NCI-H2227 (cell line): ENCODE data around the gene CARMIL1.

ENCODE experiments used
- DNase-seq: peaks from one replicate; lab custom pipeline; 2025; ENCODE audit not compliant: unreplicated experiment; lab: John Stamatoyannopoulos, UW

Gene CARMIL1

GRCh38 chr6:25307805-25308494 lies 28.8 kb downstream of the CARMIL1 start:
- DNase-seq = no peak

DNA sequence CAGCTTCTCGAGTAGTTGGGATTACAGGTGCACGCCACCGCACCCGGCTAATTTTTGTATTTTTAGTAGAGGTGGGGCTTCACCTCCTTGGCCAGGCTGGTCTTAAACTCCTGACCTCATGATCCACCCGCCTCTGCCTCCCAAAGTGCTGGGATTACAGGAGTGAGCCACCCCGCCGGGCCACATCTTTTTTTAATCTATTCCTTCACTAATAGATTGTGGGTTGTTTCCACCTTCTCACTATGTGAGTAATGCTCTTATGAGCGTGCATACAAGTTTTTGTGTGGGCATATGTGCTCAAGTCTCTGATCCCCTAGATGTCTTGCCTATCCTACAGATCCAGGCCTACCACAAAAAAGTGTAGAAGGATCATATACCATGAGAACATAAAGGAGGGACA lies 30.7 kb downstream of the CARMIL1 start:
- DNase-seq = no peak

DNA sequence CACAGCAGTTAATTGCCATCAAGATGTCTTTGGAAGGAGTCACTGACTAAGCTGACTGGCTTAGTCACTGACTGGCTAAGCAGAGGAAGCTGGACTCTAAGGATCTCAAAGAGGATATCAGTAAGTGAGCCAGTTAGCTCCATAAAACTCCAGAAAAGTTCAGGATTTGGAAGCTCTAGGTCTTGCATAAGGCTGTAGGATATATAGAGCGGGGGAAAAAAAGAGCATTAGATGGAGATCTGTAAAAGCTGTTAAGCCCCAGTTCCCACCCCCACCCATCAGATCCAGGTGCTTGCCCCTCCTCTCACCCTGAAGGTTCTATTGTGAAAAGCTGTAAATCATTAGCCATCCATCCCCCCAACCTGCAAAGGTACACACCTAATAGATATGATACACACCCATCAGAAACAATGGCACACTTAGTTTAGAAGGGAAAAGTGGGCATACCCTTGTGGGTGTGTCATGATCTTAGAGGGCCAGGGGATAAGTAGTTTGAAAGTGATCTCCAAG lies 32.2 kb downstream of the CARMIL1 start:
- DNase-seq = no peak

GRCh38 chr6:25312034-25312620 lies 33.0 kb downstream of the CARMIL1 start:
- no peak for DNase-seq

GRCh38 chr6:25312703-25313102 lies 33.5 kb downstream of the CARMIL1 start:
- DNase-seq = no peak

DNA sequence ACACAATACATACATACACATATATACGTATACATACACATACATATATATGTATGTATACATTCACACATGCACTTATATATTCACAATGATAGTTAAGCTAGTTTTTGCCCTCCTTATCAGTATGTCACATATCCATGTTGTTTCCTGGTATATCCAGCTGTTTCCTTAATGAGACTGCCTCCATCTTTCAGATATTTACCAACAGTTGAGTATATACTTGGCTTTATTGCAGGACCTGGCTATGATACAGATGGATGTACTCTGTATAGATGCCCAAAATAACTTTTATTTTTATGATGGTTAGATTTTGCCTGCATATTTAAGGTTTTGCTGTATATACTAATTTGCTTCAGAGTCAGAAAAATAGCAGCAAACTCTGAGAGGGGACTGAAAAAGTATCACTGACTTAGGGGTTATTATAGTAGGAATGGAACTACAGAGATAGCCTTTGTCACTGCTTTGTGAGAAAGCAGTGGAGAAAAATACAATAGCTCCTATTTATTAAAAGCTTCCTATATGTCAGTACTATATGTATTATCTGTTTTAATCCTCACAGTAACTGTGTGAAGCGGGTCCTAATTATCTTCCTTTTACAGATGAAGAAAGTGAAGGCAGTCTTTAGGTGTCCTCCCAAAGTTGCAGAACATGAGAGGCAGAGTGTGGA lies 35.5 kb downstream of the CARMIL1 start:
- no peak for DNase-seq

- DNase-seq = peak; percentile 34
Measured at GRCh38 chr6:25315194-25316177, 36.3 kb downstream of the CARMIL1 start.

DNA sequence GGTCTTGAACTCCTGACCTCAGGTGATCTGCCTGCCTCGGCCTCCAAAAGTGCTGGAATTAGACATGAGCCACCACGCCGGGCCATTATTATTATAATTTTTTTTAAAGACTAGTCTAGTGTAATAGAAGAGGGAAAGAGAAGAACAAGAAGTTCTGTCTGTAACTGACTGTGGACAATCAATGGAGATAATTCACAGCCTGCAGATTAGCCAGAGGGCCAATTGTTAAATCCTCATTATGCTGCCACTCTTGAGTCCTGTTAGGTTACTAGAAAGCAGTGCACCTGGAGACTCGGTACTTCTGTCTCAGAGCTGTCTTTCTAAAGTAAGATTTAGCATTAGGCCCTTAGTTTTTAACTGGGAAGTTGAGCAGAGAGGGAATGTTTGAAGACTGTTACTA lies 37.5 kb downstream of the CARMIL1 start:
- no peak for DNase-seq

DNA sequence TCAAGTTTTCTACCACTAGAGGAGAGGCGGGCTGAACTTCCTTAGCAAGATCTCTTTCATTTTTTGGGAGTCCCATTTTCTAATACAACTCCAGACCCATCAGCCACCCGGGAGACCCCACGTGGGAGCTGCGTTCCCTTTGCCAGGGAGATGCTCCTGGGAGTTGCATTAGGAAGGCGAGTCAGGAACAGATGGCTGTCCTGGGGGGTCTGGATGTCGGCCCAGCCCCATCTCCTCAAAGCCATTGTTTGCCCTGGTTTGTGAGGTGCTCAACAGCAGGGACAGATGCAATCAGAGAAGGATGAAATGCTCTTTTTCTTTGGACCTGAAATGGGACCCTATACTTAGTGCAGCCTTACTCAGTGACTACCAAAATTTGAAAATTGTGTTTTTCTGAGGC lies 39.4 kb downstream of the CARMIL1 start:
- no peak for DNase-seq

GRCh38 chr6:25320459-25320858 lies 41.3 kb downstream of the CARMIL1 start:
- DNase-seq = no peak

DNA sequence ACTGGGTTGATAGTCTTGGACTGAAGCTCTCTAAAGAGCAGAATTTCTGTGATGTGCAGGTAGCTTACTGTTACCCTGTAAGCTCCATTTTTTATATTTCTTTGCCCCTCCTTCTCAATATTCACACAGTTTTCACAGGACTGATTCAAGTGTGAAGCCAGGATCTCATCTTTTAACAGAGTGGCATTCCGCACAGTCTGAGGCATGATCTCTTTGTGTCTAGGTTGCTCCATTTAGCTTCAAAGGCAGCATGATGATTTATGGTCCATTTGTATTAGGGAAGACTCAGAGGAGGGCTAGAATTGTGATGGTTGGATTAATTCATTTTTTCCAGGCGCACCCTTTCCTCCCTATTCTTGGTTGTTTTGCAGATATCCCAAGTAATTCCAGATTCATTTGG lies 43.5 kb downstream of the CARMIL1 start:
- no peak for DNase-seq

- peak; percentile 9 for DNase-seq
Measured at GRCh38 chr6:25324066-25324762, 45.0 kb downstream of the CARMIL1 start.

DNA sequence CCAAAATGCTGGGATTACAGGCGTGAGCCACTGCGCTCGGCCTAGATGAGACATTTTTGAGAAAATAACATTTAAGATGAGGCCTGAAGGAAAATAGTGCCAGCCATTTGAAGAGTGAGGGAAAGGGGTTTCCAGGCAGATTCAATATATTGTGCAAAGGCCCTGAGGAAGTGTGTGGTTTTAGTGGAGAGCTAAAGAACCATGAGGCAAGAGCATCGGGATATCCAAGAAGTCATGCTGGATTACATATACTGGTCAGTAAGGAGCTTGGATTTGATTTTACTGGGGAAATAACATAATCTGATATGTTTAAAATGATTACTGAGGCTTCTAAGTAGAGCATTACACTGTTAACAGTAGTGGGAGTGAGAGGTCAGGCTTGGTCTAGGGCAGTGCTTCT lies 47.0 kb downstream of the CARMIL1 start:
- no peak for DNase-seq

DNA sequence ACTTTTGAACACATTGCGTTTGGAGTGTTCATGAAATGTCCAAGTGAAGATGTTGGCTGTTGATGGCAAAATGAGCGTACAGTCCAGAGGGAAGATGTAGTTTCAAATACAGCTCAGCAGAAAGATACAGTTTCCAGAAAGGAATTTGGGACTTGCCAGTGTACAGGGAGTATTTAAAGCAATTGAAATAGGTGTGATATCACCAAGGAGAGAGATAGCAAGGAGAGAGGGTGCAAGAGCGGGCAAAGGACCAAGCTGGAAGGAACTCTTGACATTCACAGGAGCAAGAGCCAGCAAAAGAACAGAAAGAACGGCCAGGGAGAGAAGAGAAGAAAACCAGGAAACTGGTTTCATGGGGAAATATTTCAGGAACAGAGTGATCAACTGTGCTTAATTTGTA lies 47.8 kb downstream of the CARMIL1 start:
- DNase-seq = no peak

GRCh38 chr6:25327432-25327831 lies 48.3 kb downstream of the CARMIL1 start:
- DNase-seq = no peak

DNA sequence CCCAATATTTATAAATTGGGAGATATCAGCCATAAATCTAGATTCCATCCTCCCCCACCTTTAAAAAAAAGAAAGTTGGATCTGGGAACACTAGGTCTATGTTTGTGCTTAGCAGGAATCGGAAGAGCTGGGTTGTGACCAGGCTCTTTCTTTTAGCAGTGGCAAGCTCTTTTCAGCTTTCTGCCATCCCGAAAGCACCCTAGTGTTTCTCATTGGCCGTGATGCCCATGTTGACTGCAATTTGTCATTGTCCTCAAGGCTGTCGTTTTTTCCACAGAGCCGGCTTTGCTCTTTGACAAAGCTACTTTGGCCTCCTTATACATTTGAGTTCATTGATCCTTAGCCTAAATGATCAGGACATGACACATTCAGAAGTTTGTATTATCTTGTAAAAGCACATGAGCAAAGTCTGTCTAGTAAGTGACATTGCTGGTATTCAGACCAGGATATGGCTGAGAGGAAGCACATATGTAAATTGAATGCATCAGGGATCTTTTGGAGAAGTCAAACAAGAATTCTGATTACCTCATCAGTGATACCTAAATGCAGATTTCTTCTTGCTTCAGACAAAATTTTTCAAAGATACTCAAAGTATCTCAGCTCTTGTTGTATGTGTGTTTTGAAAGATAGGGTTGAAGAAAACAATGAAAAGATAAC lies 50.1 kb downstream of the CARMIL1 start:
- no peak for DNase-seq

DNA sequence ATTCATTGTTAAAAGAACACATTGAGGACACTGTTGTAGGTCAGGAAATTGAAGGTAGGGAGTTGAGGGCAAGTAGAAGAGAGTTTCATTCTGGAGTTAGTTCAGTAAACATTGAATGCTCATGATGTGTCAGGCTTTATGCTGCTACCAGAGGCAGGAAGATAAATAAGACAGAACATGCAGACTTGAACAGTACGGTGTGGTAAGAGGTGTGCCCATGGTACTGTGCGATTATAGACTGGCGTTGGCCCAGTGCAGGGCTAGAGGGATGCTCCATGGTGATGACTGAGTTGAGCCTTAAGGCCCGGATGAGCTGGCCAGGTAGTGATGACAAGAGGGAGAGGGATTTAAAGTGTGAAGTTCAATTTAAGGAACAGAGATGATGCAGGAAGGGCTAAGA lies 50.8 kb downstream of the CARMIL1 start:
- no peak for DNase-seq

GRCh38 chr6:25330796-25331685 lies 51.9 kb downstream of the CARMIL1 start:
- DNase-seq = peak; percentile 24

DNA sequence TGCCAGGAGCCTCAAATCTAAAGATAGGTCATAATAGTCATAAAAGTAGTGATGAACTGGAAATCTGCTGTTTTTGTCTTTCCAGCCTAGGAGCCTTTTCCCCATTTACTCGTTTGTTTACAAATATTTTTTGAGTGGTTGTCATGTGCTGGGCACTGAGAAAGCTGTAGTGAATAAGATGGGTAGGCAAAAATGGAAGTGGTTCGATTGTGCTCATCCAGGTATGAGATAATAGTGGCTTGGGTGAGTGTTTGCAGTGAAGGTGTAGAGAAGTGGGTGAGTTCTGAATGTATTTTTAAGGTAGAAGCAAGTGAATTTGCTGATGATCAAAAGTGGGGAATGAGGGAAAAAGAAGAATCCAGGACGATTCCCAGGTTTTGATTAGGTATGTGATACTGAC lies 53.0 kb downstream of the CARMIL1 start:
- DNase-seq = no peak
